HuH-7 (cell line): ENCODE data around the gene FHOD1.

Experiments used
- DNase-seq: peaks from one replicate; pipeline ENCODE4 v3.0.0; 2011; ENCODE audit warnings: low spot score

Gene FHOD1

DNA sequence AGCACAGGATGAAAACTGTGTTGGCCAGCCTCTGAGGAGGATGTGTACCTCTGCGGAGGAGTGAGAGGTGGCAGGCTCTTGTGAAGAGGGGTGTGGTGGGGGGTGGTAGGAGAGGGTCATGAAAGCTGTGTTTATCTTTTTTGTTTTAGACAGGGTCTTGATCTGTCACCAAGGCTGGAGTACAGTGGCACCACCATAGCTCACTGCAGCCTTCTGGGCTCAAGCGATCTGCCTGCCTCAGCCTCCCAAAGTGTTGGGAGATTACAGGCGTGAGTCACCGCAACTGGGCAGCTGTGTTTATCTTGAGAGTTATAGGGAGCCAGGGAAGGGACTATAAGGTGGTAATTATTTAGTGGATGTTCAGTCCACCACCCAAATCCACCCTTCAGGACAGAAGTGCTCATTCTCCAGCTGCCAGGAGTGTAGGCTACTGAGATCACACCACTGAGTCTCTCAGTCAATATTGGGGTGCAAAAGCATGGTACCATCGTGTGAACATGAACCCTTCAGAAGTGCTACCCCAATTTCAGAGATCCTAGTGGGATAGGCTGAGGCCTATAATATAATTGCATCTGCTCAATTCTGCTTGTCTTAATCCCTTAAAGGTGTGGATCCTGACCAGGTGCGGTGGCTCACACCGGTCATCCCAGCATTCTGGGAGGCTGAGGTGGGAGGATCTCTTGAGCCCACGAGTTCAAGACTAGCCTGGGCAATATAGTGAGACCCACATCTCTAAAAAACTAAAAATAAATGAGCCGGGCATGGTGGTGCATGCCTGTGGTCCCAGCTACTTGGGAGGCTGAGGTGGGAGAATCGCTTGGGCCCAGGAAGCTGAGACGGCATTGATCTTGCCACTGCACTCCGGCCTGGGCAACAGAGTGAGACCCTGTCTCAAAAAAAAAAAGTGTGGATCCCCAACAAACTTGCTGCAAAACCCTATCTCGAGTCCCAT lies 56.6 kb downstream of the FHOD1 start:
- DNase-seq, result no peak

- DNase-seq, result no peak
These were observed 57.2 kb downstream of the FHOD1 start, which contains the start of gene EXOC3L1 for GRCh38 chr16:67190041-67190440. EXOC3L1 (minus strand) TSS chr16:67190136; CDS start chr16:67189676, 460 bp downstream.

GRCh38 chr16:67188798-67189197 lies 58.5 kb downstream of the FHOD1 start:
- DNase-seq, result no peak

DNA sequence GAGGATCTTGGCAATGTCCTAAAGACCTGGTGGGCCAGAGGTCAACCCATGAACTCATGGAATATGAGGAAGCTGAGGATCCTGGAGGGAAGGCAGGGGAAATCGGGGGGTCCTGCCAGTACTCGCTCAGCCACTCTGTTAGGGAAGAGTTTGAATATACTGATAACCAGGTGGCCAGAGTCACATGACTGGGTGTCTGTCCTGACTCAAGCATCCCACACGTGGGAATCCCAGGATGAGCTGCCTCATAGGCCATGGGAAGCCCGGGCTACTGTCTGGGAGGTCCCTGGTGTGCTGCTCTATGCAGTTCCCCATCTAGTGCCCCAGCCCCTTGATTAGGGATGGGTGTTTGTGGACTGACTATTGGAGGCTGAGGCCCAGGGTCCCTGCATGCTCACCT lies 59.0 kb downstream of the FHOD1 start:
- DNase-seq, result no peak

GRCh38 chr16:67187175-67187890 lies 59.9 kb downstream of the FHOD1 start:
- no peak for DNase-seq

DNA sequence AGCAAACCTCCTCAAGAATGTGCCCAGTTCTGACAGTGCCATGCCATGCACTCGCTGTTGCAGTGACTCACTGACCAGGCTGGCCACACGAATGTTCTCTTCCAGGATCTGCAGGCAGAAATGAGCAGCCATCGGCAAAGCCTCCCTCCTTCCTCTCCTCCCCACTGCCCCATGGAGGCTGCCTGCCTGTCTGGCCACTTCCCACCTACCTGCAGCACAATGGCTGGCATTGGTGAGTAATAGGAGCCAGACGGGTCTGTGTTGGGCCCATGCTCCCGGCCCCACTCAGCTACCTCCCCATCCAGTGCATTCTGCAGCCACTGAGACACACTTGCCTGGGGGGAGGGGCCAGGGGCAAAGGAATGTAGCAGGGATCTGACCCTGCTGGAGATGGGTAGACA lies 60.7 kb downstream of the FHOD1 start:
- no peak for DNase-seq

DNA sequence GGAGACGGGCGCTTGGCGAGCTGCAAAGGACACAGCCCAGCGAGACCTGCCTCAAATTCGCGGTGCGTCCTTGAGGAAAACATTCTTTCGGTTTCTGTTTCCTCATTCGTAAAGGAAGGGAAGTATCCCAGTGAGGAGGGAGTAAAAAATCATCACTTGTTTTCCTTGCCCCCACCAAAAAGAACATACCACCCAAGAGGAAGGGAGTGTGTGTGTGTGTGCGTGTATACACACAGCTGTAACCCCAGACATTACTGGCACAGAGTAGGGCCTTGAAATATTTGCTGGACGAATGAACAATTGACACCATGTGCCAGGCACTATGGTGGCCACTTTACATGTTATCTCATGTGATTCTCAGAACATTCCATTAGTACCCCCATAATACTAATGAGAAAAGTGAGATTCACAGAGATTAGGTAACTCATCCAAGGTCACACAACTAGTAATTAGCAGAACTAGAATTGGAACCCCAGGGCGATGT lies 61.6 kb downstream of the FHOD1 start:
- DNase-seq, result no peak

DNA sequence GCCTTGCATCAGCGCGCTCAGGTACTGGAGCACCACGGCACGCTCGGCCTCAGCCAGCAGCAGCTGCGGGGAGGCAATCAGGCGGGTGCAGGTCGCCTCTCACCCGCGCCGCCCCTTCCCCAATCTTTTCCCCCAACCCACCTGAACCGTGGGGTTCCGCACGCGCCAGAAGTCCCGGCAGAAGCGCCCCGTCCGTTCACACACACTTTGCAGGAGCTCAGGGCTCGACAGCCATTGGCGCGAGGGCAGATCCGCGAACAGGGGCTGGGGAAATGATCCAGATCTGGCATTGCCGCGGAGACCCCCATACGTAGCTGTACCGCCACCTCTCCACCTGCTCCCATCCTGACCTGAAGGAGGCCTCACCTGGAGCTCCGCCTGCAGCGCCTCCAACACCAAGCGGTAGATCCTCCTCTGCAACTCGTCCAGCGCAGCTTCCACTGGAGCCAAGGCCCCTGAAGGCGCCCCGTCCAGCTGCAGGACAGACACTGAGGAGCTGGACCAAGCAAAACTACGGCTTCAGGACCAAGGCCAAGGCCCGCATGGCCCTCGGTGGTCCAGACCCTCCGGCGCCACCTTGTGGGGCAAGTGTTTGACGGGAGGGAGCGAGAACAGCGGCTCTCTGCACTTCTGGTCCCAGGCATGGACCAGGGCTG lies 62.2 kb downstream of the FHOD1 start:
- peak; percentile 90 for DNase-seq

GRCh38 chr16:67184453-67184994 lies 62.8 kb downstream of the FHOD1 start:
- no peak for DNase-seq

GRCh38 chr16:67183627-67184452 lies 63.4 kb downstream of the FHOD1 start, which contains the start of gene MATCAP1:
MATCAP1 (minus strand) TSS chr16:67183963; CDS start chr16:67180610, 3,353 bp downstream.
- DNase-seq, result peak; percentile 99

- no peak for DNase-seq
These were observed 64.0 kb downstream of the FHOD1 start for GRCh38 chr16:67183284-67183626.

- DNase-seq, result no peak
These were observed 65.0 kb downstream of the FHOD1 start for GRCh38 chr16:67182288-67182687.

- DNase-seq, result no peak
These were observed 65.9 kb downstream of the FHOD1 start for GRCh38 chr16:67181346-67181745.

GRCh38 chr16:67180166-67180565 lies 67.1 kb downstream of the FHOD1 start:
- no peak for DNase-seq

DNA sequence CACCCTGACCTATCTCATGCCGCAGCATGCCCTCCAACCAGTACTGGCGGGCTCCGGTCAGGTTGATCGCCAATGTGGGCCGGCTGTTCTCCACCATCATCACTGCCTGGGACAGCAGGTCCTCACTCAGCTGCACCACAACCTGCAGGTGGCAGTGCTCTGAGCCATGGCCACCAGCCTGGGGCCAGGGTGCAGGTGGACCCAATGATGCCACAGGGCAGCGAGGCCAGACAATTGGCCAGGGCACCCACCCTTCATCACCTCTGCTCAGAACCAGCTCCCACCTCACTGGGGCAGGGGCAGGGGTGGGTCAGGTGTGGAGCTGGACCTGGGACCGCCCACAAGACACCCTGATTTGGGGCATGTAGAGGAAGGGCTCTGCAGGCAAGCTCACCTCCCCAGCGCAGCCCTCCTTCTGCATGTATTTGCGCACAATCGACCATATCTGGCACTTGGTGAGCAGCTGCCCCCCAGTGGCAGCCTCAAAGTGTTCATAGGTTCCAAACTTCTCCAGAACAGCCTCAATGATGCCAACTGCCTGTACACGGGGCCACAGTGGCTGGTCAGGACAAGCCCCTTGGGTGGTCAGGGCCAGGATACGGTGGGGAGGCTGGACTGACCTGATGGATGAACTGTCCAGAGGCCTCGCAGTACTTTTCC lies 67.7 kb downstream of the FHOD1 start:
- no peak for DNase-seq
